ENCODE results near the gene ZFHX2.

DNA sequence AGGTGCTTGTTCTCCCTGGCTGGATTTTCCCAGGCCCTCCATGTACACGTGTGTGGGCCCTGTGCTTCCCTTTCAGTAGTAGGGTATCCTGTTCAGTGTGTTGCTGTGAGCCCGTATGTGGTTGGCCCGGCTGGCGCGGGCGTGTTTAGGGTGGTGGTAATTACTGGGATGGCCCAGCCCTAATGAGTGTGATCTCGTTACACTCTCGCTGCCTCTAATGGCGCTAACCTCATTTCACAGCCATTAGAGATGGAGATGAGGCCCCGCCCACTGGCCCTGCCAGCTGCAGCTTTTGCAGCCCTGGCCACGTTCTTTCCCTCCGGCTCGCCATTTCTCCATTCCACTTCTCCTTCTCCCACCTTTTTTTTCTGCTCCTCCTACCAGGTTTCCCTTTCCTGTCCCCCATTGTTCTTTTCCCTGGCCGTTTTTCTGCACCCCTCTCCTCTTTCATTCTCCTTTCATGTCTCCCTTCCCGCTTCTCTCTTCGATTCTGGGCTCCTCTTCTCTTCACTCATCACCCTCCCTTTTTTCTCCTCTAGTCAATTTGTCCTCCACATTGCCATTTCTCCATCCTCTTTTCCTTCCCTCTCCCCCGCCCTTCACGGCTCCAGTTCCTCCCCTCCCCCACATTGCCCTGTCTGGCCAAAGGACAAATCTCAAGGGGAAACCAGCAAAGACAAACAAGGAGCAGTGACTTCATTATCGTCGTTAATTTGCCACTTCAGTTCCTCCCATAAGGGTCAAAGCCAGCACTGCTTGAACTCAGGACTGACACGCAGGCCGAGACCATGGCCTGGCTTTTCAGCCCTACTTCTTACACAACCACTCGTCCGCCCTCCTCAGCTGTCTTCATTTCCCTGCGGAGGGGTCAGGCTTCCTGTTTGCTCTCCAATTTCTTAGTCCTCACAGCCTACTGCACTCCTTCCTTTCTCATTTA lies 6.8 kb downstream of the ZFHX2 start:
- TF ChIP-seq EZH2phosphoT487 (IDR thresholded peaks at IDR 0.05) (no peak), EZH2 (IDR thresholded peaks at IDR 0.05) (no peak)
- TF ChIP-seq, protein P1, sequence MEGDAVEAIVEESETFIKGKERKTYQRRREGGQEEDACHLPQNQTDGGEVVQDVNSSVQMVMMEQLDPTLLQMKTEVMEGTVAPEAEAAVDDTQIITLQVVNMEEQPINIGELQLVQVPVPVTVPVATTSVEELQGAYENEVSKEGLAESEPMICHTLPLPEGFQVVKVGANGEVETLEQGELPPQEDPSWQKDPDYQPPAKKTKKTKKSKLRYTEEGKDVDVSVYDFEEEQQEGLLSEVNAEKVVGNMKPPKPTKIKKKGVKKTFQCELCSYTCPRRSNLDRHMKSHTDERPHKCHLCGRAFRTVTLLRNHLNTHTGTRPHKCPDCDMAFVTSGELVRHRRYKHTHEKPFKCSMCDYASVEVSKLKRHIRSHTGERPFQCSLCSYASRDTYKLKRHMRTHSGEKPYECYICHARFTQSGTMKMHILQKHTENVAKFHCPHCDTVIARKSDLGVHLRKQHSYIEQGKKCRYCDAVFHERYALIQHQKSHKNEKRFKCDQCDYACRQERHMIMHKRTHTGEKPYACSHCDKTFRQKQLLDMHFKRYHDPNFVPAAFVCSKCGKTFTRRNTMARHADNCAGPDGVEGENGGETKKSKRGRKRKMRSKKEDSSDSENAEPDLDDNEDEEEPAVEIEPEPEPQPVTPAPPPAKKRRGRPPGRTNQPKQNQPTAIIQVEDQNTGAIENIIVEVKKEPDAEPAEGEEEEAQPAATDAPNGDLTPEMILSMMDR (IDR thresholded peaks at IDR 0.05) = no peak

All from neural progenitor cell (in vitro differentiated cells).